RWPE2 (cell line): ENCODE measurements around the gene DLG2.

Source experiments
- ATAC-seq: fragments of 200-7000 bp; cut with Tn5 transposase; 3 replicates; pipeline ENCODE4 v1.9.1; 2021; ENCODE audit warnings: low read depth
- DNase-seq: peaks from one replicate; pipeline ENCODE4 v3.0.0-alpha.2; 2020; ENCODE audit warnings: low spot score
- H3K27ac ChIP-seq: fragments of 450-650 bp; 2 replicates; pipeline ENCODE4 v1.5.1; 2017; ENCODE audit warnings: mild to moderate bottlenecking; ENCODE audit not compliant: poor library complexity, severe bottlenecking
- H3K27me3 ChIP-seq: fragments of 250-450 bp; sonication (Bioruptor Pico); 2 replicates; pipeline ENCODE4 v1.5.1; 2021; ENCODE audit warnings: mild to moderate bottlenecking, moderate library complexity; ENCODE audit not compliant: insufficient read depth, poor library complexity, severe bottlenecking
- H3K36me3 ChIP-seq: fragments of 250-450 bp; sonication (Bioruptor Pico); 2 replicates; pipeline ENCODE4 v1.5.1; 2020; ENCODE audit warnings: low read depth, mild to moderate bottlenecking, moderate library complexity
- H3K4me1 ChIP-seq: fragments of 250-450 bp; sonication (Bioruptor Pico); 2 replicates; pipeline ENCODE4 v1.5.1; 2021; ENCODE audit warnings: mild to moderate bottlenecking, moderate library complexity; ENCODE audit not compliant: insufficient read depth, poor library complexity, severe bottlenecking
- H3K4me3 ChIP-seq: fragments of 250-450 bp; sonication (Bioruptor Pico); 2 replicates; pipeline ENCODE4 v1.5.1; 2021; ENCODE audit warnings: mild to moderate bottlenecking, moderate library complexity; ENCODE audit not compliant: severe bottlenecking
- H3K9me3 ChIP-seq: fragments of 250-450 bp; sonication (Bioruptor Pico); 2 replicates; pipeline ENCODE4 v1.5.1; 2021; ENCODE audit warnings: mild to moderate bottlenecking, moderate library complexity; ENCODE audit not compliant: severe bottlenecking
- CTCF ChIP-seq: fragments of 450-650 bp; IDR thresholded peaks from one replicate; pipeline ENCODE4 v1.5.1; 2017; ENCODE audit warnings: mild to moderate bottlenecking, moderate library complexity; ENCODE audit not compliant: poor library complexity, severe bottlenecking

The DLG2 gene

GRCh38 chr11:83612891-83613766 lies 2014.0 kb downstream of the DLG2 start:
- no peaks in the 10 kb centered on the region for H3K4me1 ChIP-seq
- DNase-seq (no peak), ATAC-seq (no peak)
- no peak overlapping the region for H3K27ac ChIP-seq
- no peaks in the 10 kb centered on the region for H3K9me3 ChIP-seq
- no peak for TF ChIP-seq CTCF
- no peaks in the 10 kb centered on the region for H3K27me3 ChIP-seq
- no peak overlapping the region for H3K4me3 ChIP-seq
- H3K36me3 ChIP-seq, result no peaks in the 10 kb centered on the region

GRCh38 chr11:83611600-83611999 lies 2015.5 kb downstream of the DLG2 start:
- Histone ChIP-seq H3K27me3 (no peaks in the 10 kb centered on the region), H3K4me3 (no peak overlapping the region), H3K36me3 (no peaks in the 10 kb centered on the region), H3K9me3 (no peaks in the 10 kb centered on the region), H3K4me1 (no peaks in the 10 kb centered on the region), H3K27ac (no peak overlapping the region)
- TF ChIP-seq CTCF, result no peak
- no peak for DNase-seq
- no peak for ATAC-seq

GRCh38 chr11:83611031-83611430 lies 2016.1 kb downstream of the DLG2 start:
- Histone ChIP-seq H3K27me3 (no peaks in the 10 kb centered on the region), H3K27ac (no peak overlapping the region), H3K36me3 (no peaks in the 10 kb centered on the region), H3K4me1 (no peaks in the 10 kb centered on the region), H3K9me3 (no peaks in the 10 kb centered on the region), H3K4me3 (no peak overlapping the region)
- DNase-seq (no peak), ATAC-seq (no peak)
- no peak for TF ChIP-seq CTCF

GRCh38 chr11:83609191-83609590 lies 2018.0 kb downstream of the DLG2 start:
- Histone ChIP-seq H3K36me3 (no peaks in the 10 kb centered on the region), H3K27ac (no peak overlapping the region), H3K4me1 (no peaks in the 10 kb centered on the region), H3K4me3 (no peak overlapping the region), H3K9me3 (no peaks in the 10 kb centered on the region), H3K27me3 (no peaks in the 10 kb centered on the region)
- no peak for DNase-seq
- ATAC-seq, result no peak
- TF ChIP-seq CTCF, result no peak

- no peak overlapping the region for H3K27ac ChIP-seq
- ATAC-seq, result no peak
- H3K4me3 ChIP-seq, result no peak overlapping the region
- H3K27me3 ChIP-seq, result no peaks in the 10 kb centered on the region
- no peaks in the 10 kb centered on the region for H3K4me1 ChIP-seq
- no peak for DNase-seq
- no peaks in the 10 kb centered on the region for H3K9me3 ChIP-seq
- TF ChIP-seq CTCF, result no peak
- H3K36me3 ChIP-seq, result no peaks in the 10 kb centered on the region
These were observed 2018.6 kb downstream of the DLG2 start for GRCh38 chr11:83608571-83608970.
